Skeletal muscle satellite cell (primary cell): ENCODE results near the gene HOXB13. TPM values are rescaled to one million over a fixed set of nuclear protein-coding genes. Genes with fewer than 3 reads are reported as not detected.

Experiments used
- H3K27me3 ChIP-seq: 2 replicates; pipeline ENCODE4 v1.7.0; 2013; ENCODE audit warnings: low read length; ENCODE audit not compliant: control insufficient read depth, insufficient read depth
- H3K36me3 ChIP-seq: 2 replicates; pipeline ENCODE4 v1.7.0; 2013; ENCODE audit warnings: mild to moderate bottlenecking, control low read depth, low read length; ENCODE audit not compliant: insufficient read depth
- H3K4me1 ChIP-seq: 2 replicates; pipeline ENCODE4 v1.7.0; 2013; ENCODE audit warnings: low read length; ENCODE audit not compliant: control insufficient read depth, insufficient read depth
- H3K4me2 ChIP-seq: 2 replicates; pipeline ENCODE4 v1.7.0; 2013; ENCODE audit warnings: mild to moderate bottlenecking, low read length
- H3K4me3 ChIP-seq: 2 replicates; pipeline ENCODE4 v1.7.0; 2013; ENCODE audit warnings: low read length
- H3K9ac ChIP-seq: 2 replicates; pipeline ENCODE4 v1.7.0; 2013; ENCODE audit warnings: mild to moderate bottlenecking, low read depth, low read length, moderate library complexity
- H3K9me3 ChIP-seq: replicated peaks from 2 replicates; pipeline ENCODE4 v1.7.0; 2013; ENCODE audit warnings: mild to moderate bottlenecking, control low read depth, low read length
- small RNA-seq: library from RNA; depleted of rRNA; stranded (forward); fragments of <200 nt; gene quantifications from one replicate; pipeline ENCODE3, GENCODE V24; 2012

Gene HOXB13

GRCh38 chr17:48676963-48677558, 51.5 kb downstream of the HOXB13 start:
- H3K9me3 ChIP-seq, result no peaks in the 10 kb centered on the region
- H3K9ac ChIP-seq, result no peak overlapping the region
- no peaks in the 10 kb centered on the region for H3K36me3 ChIP-seq
- H3K4me3 ChIP-seq, result no peak overlapping the region
- no peak overlapping the region for H3K4me2 ChIP-seq
- peaks cover 72% of the 10 kb centered on the region for H3K27me3 ChIP-seq
- no peaks in the 10 kb centered on the region for H3K4me1 ChIP-seq

Small RNA genes lying within 50 kb of the gene (small RNA-seq; reads per million reads assigned to genes)
- gene AC091179.2 (not detected), gene COX6B1P2 (not detected), gene MIR3185 (not detected), gene RF02132 (not detected), gene RF02133 (not detected), gene RN7SL125P (not detected)
